HG03039 (cell line): ENCODE data around the gene EPB41L5.

Source experiments
- ATAC-seq: cut with Tn5 transposase; IDR thresholded peaks from one replicate; pipeline ENCODE4 v1.9.1; 2021; ENCODE audit warnings: mild to moderate bottlenecking, moderate library complexity; ENCODE audit not compliant: unreplicated experiment

Gene EPB41L5

GRCh38 chr2:120224256-120224655, 211.4 kb downstream of the EPB41L5 start:
- no peak for ATAC-seq

DNA sequence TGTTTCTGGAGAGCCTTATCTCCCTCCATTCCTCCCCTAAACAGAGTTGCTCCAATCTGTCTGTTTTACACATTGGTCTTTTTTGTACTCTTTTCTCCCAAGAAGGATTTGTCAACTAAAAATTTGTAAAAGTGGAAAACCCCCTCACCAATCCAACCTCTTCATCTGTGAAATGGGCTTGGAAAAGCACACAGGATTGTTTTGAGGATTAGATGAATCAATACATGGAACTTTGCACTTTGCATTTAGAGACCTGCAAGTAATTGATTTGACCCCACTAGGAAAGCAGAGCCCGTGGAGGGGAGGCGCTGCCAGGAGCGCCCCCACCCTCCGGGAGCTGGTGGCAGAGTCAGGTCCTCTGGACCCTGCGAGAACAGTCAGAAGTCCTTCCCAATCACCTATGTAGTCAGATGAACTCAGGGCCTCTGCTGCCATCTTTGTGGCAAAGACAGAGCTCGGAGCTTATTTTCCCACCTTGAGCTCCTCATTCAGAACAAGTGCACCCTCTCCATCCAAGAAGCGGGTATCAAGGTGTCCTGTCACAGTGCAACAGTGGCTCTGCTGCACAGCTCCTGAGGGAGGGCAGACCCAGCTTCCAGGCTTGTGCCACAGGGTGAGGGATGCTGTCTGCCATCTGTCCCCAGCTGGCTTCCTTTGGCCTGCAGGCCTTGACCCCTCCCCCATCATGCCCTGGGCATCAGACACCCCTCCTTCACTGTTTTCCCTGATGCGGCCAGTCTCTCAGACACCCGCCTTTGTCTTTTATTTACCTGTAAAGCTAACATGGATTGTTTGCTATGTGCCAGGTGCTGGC, 212.1 kb downstream of the EPB41L5 start:
- no peak for ATAC-seq

DNA sequence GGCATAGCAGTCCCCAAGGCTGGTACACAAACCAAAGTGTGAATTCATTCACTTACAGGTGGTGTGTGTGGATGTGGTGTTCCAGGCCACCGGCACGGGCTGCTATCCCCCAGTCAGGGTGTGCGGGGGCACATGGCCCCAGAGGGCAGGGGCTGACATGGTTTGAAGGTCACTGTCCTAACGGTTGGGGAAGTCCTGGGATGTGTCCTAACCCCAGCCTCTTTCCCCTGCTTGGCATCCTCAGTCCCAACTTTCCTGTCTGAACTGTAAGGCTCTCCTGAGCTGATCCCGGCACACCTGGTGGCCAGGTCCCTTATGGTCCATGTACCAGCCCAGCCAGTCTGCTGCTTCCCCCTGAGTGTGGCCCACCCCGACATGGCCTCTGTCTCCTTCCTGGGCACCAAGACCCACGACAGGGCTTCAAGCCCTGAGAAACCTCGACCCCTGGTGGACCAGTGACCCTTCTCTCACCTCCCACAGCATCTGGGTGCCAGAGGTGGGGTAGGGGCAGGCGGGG, 212.7 kb downstream of the EPB41L5 start:
- no peak for ATAC-seq

DNA sequence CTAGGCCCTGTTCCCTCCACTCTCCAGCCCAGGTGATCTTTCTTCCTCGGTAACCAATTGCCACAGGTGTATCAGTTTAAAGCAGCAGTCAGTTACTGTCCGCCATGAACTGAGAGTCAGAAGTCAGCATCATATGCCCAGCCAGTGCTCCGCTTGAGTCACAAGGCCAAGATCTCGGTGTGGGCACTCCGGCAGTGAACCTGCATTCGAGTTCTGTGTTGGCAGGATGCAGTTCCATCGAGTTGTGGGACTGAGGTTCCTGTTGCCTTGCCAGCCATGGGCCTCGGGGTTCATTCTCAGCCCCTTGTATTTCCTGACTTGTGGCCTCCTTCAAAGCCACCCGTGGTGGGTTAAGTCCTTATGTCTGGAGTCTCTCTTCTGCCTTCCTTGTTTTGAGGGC, 213.4 kb downstream of the EPB41L5 start:
- no peak for ATAC-seq

DNA sequence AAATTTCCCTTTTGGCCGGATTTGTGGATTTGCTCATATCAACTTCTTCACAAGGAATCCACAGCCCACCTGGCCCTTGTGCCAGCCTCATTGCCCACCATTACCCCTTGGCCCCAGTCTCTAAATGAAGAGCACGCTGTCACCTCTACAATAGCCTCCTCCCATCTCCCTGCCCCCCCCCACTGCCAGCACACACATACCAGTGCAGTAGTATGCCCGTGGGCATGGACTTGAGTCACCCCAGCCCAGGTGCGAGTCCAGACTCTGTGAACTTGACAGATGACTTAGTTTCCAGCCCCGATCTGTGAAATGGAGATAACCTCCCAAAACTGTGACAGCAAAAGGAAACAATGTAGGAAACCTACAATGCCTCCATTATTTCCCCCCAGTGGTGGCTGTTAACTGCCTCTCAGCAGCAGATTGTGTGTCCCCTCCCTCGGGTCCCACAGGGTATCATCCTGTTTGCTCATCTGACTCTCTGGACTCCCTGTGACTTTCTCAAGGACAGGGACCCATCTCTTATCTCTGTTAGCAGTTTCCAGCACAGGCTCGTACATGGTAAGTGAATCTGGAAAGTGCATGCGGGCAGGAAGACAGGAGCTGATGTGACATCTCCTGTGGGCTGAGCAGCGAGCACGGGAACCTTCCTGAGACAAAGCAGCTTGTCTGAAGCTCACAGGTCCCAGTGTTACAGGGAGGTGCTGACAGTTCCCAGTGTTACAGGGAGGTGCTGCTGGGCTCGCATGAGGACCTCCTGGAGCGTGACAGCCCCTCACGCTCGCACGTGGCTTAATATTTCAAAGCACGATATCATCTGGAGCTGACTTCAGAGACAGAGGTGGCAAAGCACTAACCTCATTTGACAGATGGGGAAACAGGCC, 214.5 kb downstream of the EPB41L5 start:
- ATAC-seq = no peak

GRCh38 chr2:120228503-120228902, 215.6 kb downstream of the EPB41L5 start:
- no peak for ATAC-seq
